Mesothelial cell of epicardium (in vitro differentiated cells): ENCODE data around the gene MCCC1. TPM values are rescaled to one million over a fixed set of nuclear protein-coding genes. Genes with fewer than 3 reads are reported as not detected.
A peak's percentile ranks its signal among the peaks of the same experiment; 100 is the strongest.

ENCODE experiments used
- DNase-seq, 2 experiments: peaks; one replicate each; pipeline ENCODE4 v3.0.0; 2021; ENCODE audit warnings: low spot score in 2 of 2; ENCODE audit not compliant: unreplicated experiment in 2 of 2
- H3K27ac Mint-ChIP-seq: 2 replicates; pipeline ENCODE4 v1.8.0; 2021; ENCODE audit warnings: mixed read lengths
- H3K27me3 Mint-ChIP-seq: 2 replicates; pipeline ENCODE4 v1.8.0; 2021; ENCODE audit warnings: low read depth, mixed read lengths
- H3K36me3 Mint-ChIP-seq: 2 replicates; pipeline ENCODE4 v1.8.0; 2021; ENCODE audit warnings: mixed read lengths
- H3K4me1 Mint-ChIP-seq: 2 replicates; pipeline ENCODE4 v1.8.0; 2021; ENCODE audit warnings: mixed read lengths
- H3K4me3 Mint-ChIP-seq: 2 replicates; pipeline ENCODE4 v1.8.0; 2021; ENCODE audit warnings: mild to moderate bottlenecking, moderate library complexity, mixed read lengths
- H3K9me3 Mint-ChIP-seq: 2 replicates; pipeline ENCODE4 v1.8.0; 2021; ENCODE audit warnings: mixed read lengths
- total RNA-seq: library from RNA; stranded (reverse); gene quantifications from 3 replicates; pipeline ENCODE4 v1.2.1, GENCODE V29; 2021
- TF ChIP-seq, protein P1 (sequence below): fragments of 200-600 bp; sonication (generic); IDR thresholded peaks from one replicate; pipeline ENCODE4 v1.5.0; 2021; ENCODE audit warnings: antibody characterized with exemption; ENCODE audit not compliant: unreplicated experiment

Gene MCCC1
- total RNA-seq, 1 donor from 2014 or later: 37.3 TPM

- no peaks in the 10 kb centered on the region for H3K4me1 Mint-ChIP-seq
- H3K27me3 Mint-ChIP-seq: no peaks in the 10 kb centered on the region
- no peak for DNase-seq
- no peaks in the 10 kb centered on the region for H3K36me3 Mint-ChIP-seq
- H3K4me3 Mint-ChIP-seq: no peak overlapping the region
- TF ChIP-seq, protein P1, sequence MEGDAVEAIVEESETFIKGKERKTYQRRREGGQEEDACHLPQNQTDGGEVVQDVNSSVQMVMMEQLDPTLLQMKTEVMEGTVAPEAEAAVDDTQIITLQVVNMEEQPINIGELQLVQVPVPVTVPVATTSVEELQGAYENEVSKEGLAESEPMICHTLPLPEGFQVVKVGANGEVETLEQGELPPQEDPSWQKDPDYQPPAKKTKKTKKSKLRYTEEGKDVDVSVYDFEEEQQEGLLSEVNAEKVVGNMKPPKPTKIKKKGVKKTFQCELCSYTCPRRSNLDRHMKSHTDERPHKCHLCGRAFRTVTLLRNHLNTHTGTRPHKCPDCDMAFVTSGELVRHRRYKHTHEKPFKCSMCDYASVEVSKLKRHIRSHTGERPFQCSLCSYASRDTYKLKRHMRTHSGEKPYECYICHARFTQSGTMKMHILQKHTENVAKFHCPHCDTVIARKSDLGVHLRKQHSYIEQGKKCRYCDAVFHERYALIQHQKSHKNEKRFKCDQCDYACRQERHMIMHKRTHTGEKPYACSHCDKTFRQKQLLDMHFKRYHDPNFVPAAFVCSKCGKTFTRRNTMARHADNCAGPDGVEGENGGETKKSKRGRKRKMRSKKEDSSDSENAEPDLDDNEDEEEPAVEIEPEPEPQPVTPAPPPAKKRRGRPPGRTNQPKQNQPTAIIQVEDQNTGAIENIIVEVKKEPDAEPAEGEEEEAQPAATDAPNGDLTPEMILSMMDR: no peak
- H3K9me3 Mint-ChIP-seq: peaks cover 10% of the 10 kb centered on the region
- H3K27ac Mint-ChIP-seq: no peak overlapping the region
Observed at GRCh38 chr3:182989566-182989965, 109.7 kb downstream of the MCCC1 start.

GRCh38 chr3:182986021-182986420 lies 113.3 kb downstream of the MCCC1 start:
- Mint-ChIP-seq H3K36me3 (no peaks in the 10 kb centered on the region), H3K4me1 (peaks cover 2% of the 10 kb centered on the region), H3K27ac (no peak overlapping the region), H3K27me3 (no peaks in the 10 kb centered on the region), H3K9me3 (no peaks in the 10 kb centered on the region), H3K4me3 (no peak overlapping the region)
- TF ChIP-seq, protein P1: no peak
- no peak for DNase-seq

- Mint-ChIP-seq H3K27me3 (no peaks in the 10 kb centered on the region), H3K36me3 (no peaks in the 10 kb centered on the region), H3K4me1 (peaks cover 9% of the 10 kb centered on the region), H3K27ac (no peak overlapping the region), H3K4me3 (no peak overlapping the region), H3K9me3 (no peaks in the 10 kb centered on the region)
- DNase-seq: no peak
- TF ChIP-seq, protein P1: no peak
Observed at GRCh38 chr3:182983876-182984275, 115.4 kb downstream of the MCCC1 start.

DNA sequence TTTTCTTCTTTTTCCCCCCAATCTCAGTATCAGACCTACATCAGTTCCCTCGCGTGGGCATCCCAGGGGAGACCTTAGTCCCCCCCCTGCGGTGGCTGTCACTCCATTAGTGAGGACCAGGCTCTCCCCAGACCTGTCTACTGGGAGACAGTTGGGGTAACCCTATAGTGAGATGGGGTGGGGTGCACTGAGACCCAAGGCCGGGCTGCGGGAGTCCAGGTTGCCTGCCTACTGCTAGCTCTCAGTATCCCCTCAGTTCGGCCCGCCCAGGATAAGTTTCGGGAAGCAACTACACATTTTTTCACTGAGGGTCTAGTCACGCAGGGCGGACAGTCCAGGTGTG lies 118.3 kb downstream of the MCCC1 start:
- no peak for DNase-seq
- Mint-ChIP-seq H3K27me3 (no peaks in the 10 kb centered on the region), H3K36me3 (no peaks in the 10 kb centered on the region), H3K27ac (peak overlapping the region; percentile 67), H3K9me3 (no peaks in the 10 kb centered on the region), H3K4me3 (peak overlapping the region; percentile 71), H3K4me1 (peaks cover 19% of the 10 kb centered on the region)
- TF ChIP-seq, protein P1: no peak

GRCh38 chr3:182980204-182981037 lies 118.9 kb downstream of the MCCC1 start, which contains the start of gene DCUN1D1:
Gene DCUN1D1, minus strand, starts transcription at chr3:182980538. Its CDS starts 49 bp downstream, at chr3:182980489.
- peak within 1 kb of the TSS; percentile 91 for H3K4me3 Mint-ChIP-seq
- no peaks in the 10 kb centered on the region for H3K9me3 Mint-ChIP-seq
- H3K4me1 Mint-ChIP-seq: peaks cover 19% of the 10 kb centered on the region
- H3K27ac Mint-ChIP-seq: peak within 1 kb of the TSS; percentile 78
- no peaks in the 10 kb centered on the region for H3K27me3 Mint-ChIP-seq
- H3K36me3 Mint-ChIP-seq: no peaks in the 10 kb centered on the region
- DNase-seq: peak; percentile 91 to 95
- TF ChIP-seq, protein P1: no peak
